Upper lobe of left lung (tissue), 6 donors: Measurements from ENCODE around the gene FAM151A. TPM values are rescaled to one million over a fixed set of nuclear protein-coding genes. Genes with fewer than 3 reads are reported as not detected.

ENCODE experiments used
- ATAC-seq, 2 donors: fragments of 200-7000 bp; cut with Tn5 transposase; one replicate each; pipeline ENCODE4 v1.9.1; 2022; ENCODE audit warnings: mild to moderate bottlenecking in 2 of 2, moderate library complexity in 2 of 2; ENCODE audit not compliant: low FRiP score in 2 of 2
- DNase-seq, 2 donors: peaks; one replicate each; pipeline ENCODE4 v3.0.0-alpha.2; 2019 to 2020
- H3K27ac ChIP-seq, 4 donors: fragments of 200-600 bp; sonication (generic); one replicate each; pipeline ENCODE4 v1.5.1; 2016 to 2019
- H3K27me3 ChIP-seq, 4 donors: fragments of 200-600 bp; sonication (generic); one replicate each; pipeline ENCODE4 v1.5.1; 2017 to 2019
- H3K36me3 ChIP-seq, 4 donors: fragments of 200-600 bp; sonication (generic); one replicate each; pipeline ENCODE4 v1.5.1; 2016 to 2019
- H3K4me1 ChIP-seq, 4 donors: fragments of 200-600 bp; sonication (generic); one replicate each; pipeline ENCODE4 v1.5.1; 2018 to 2019
- H3K4me3 ChIP-seq, 4 donors: fragments of 200-600 bp; sonication (generic); one replicate each; pipeline ENCODE4 v1.5.1; 2017 to 2019; ENCODE audit warnings: mild to moderate bottlenecking in 2 of 4, moderate library complexity in 1 of 4
- H3K9me3 ChIP-seq, 4 donors: fragments of 200-600 bp; sonication (generic); one replicate each; pipeline ENCODE4 v1.5.1; 2018 to 2019
- CTCF ChIP-seq, 6 experiments: fragments of 450-650 bp in 4 of 6; fragments of 200-600 bp in 2 of 6; sonication (generic) in 2 of 6; IDR thresholded peaks; one replicate each; pipeline ENCODE4 v1.5.1; 2016 to 2019; ENCODE audit warnings: antibody characterized with exemption in 6 of 6
- EP300 ChIP-seq, 4 donors: sonication (generic); formaldehyde crosslinking; IDR thresholded peaks; one replicate each; pipeline ENCODE4 v1.5.1; 2017; ENCODE audit warnings: antibody characterized with exemption in 4 of 4, control low read depth in 2 of 4
- POLR2A ChIP-seq, 4 donors: fragments of 450-650 bp; IDR thresholded peaks; one replicate each; pipeline ENCODE4 v1.5.1; 2016 to 2017; ENCODE audit warnings: antibody characterized with exemption in 4 of 4, mild to moderate bottlenecking in 2 of 4
- POLR2AphosphoS5 ChIP-seq, 2 donors: sonication (generic); formaldehyde crosslinking; IDR thresholded peaks; one replicate each; pipeline ENCODE4 v1.5.1; 2017; ENCODE audit warnings: antibody characterized with exemption in 2 of 2
- WGBS, 2 donors: methylation state at CpG; one replicate each; pipeline ENCODE4 v1.1.5; 2017 to 2018; 5-methylcytosine and 5-hydroxymethylcytosine counted together
- total RNA-seq, 6 donors: library from RNA; depleted of rRNA in 4 of 6; stranded (reverse); fragments of >200 nt in 4 of 6; gene quantifications; one replicate each; pipeline versions ENCODE4 v1.1.0 to v1.2.1, GENCODE V29; 2016 to 2021
- donor health status: DM: no; HTN: no; CAD: no; lungs with moderate emphysema.
- donor health status: DM: no; HTN: yes; CAD: no; lungs with severe emphysema.

FAM151A gene
- total RNA-seq, 6 donors from 2014 or later, result not detected

- DNase-seq, result peak in 1 of 2 donors; percentile 82
- Histone ChIP-seq H3K27ac (peak overlapping the region in 2 of 4 donors; percentile 51 to 57), H3K9me3 (no peaks in the 10 kb centered on the region)
Measured at GRCh38 chr1:54577612-54578011, 45.7 kb downstream of the FAM151A start.

GRCh38 chr1:54575605-54576290 is 47.6 kb downstream of the FAM151A start:
- peaks cover 0 to 17% (median 7%) of the 10 kb centered on the region in 4 donors for H3K4me1 ChIP-seq
- TF ChIP-seq POLR2AphosphoS5 (IDR thresholded peaks at IDR 0.05) (no peak), EP300 (IDR thresholded peaks at IDR 0.05) (no peak)
- no peaks in the 10 kb centered on the region for H3K9me3 ChIP-seq
- ATAC-seq (no peak), DNase-seq (no peak)
- WGBS, 2 donors, result 90 to 92% methylated on average over 8 of the region's 8 CpGs
- H3K36me3 ChIP-seq, result no peaks in the 10 kb centered on the region
- H3K4me3 ChIP-seq, result no peak overlapping the region
- no peak overlapping the region for H3K27ac ChIP-seq
- H3K27me3 ChIP-seq, result no peaks in the 10 kb centered on the region

More at GRCh38 chr1:54577612-54578011, 45.7 kb downstream of the FAM151A start:
- ATAC-seq, result peak in 1 of 2 donors; percentile 67
- no peaks in the 10 kb centered on the region for H3K36me3 ChIP-seq
- 35 to 37% methylated on average over 6 of the region's 6 CpGs for WGBS, 2 donors
- TF ChIP-seq CTCF (IDR thresholded peaks at IDR 0.05) (no peak), POLR2A (IDR thresholded peaks at IDR 0.05) (no peak), POLR2AphosphoS5 (IDR thresholded peaks at IDR 0.05) (peak in 1 of 2 donors; percentile 19), EP300 (IDR thresholded peaks at IDR 0.05) (no peak)
- no peaks in the 10 kb centered on the region for H3K27me3 ChIP-seq
- peaks cover 0 to 11% (median 8%) of the 10 kb centered on the region in 4 donors for H3K4me1 ChIP-seq
- no peak overlapping the region for H3K4me3 ChIP-seq

GRCh38 chr1:54575161-54575560 is 48.2 kb downstream of the FAM151A start:
- H3K27ac ChIP-seq, result no peak overlapping the region
- TF ChIP-seq POLR2A (IDR thresholded peaks at IDR 0.05) (no peak), CTCF (IDR thresholded peaks at IDR 0.05) (no peak), EP300 (IDR thresholded peaks at IDR 0.05) (no peak), POLR2AphosphoS5 (IDR thresholded peaks at IDR 0.05) (no peak)
- no peak for ATAC-seq
- 91 to 93% methylated on average over 3 of the region's 3 CpGs for WGBS, 2 donors
- H3K4me1 ChIP-seq, result peaks cover 0 to 17% (median 7%) of the 10 kb centered on the region in 4 donors
- H3K36me3 ChIP-seq, result no peaks in the 10 kb centered on the region
- no peaks in the 10 kb centered on the region for H3K27me3 ChIP-seq
- H3K9me3 ChIP-seq, result no peaks in the 10 kb centered on the region
- H3K4me3 ChIP-seq, result no peak overlapping the region
- no peak for DNase-seq

- Histone ChIP-seq H3K36me3 (no peaks in the 10 kb centered on the region), H3K9me3 (no peaks in the 10 kb centered on the region), H3K27me3 (no peaks in the 10 kb centered on the region), H3K4me1 (peaks cover 0 to 17% (median 7%) of the 10 kb centered on the region in 4 donors), H3K4me3 (no peak overlapping the region), H3K27ac (no peak overlapping the region)
- TF ChIP-seq EP300 (IDR thresholded peaks at IDR 0.05), result no peak
- TF ChIP-seq CTCF (IDR thresholded peaks at IDR 0.05), result no peak
- no peak for TF ChIP-seq POLR2AphosphoS5 (IDR thresholded peaks at IDR 0.05)
- TF ChIP-seq POLR2A (IDR thresholded peaks at IDR 0.05), result no peak
- ATAC-seq, result no peak
- WGBS, 2 donors, result 92 to 95% methylated on average over 12 of the region's 12 CpGs
- DNase-seq, result peak in 1 of 2 donors; percentile 37
Measured at GRCh38 chr1:54574158-54574778, 49.1 kb downstream of the FAM151A start.

GRCh38 chr1:54572542-54572850 is 50.8 kb downstream of the FAM151A start:
- no peaks in the 10 kb centered on the region for H3K36me3 ChIP-seq
- no peaks in the 10 kb centered on the region for H3K9me3 ChIP-seq
- ATAC-seq (no peak), DNase-seq (no peak)
- H3K27ac ChIP-seq, result no peak overlapping the region
- no peaks in the 10 kb centered on the region for H3K27me3 ChIP-seq
- TF ChIP-seq POLR2AphosphoS5 (IDR thresholded peaks at IDR 0.05), result no peak
- TF ChIP-seq POLR2A (IDR thresholded peaks at IDR 0.05), result no peak
- TF ChIP-seq CTCF (IDR thresholded peaks at IDR 0.05), result no peak
- no peak for TF ChIP-seq EP300 (IDR thresholded peaks at IDR 0.05)
- H3K4me3 ChIP-seq, result no peak overlapping the region
- WGBS, 2 donors, result 71 to 85% methylated on average over 3 of the region's 3 CpGs
- peaks cover 0 to 11% (median 3%) of the 10 kb centered on the region in 4 donors for H3K4me1 ChIP-seq
